SW 1271 (cell line): ENCODE data around the gene TP53I13.

Experiments
- DNase-seq, 2 experiments: peaks; one replicate each; lab custom pipeline; 2025; lab: John Stamatoyannopoulos, UW

The TP53I13 gene

DNA sequence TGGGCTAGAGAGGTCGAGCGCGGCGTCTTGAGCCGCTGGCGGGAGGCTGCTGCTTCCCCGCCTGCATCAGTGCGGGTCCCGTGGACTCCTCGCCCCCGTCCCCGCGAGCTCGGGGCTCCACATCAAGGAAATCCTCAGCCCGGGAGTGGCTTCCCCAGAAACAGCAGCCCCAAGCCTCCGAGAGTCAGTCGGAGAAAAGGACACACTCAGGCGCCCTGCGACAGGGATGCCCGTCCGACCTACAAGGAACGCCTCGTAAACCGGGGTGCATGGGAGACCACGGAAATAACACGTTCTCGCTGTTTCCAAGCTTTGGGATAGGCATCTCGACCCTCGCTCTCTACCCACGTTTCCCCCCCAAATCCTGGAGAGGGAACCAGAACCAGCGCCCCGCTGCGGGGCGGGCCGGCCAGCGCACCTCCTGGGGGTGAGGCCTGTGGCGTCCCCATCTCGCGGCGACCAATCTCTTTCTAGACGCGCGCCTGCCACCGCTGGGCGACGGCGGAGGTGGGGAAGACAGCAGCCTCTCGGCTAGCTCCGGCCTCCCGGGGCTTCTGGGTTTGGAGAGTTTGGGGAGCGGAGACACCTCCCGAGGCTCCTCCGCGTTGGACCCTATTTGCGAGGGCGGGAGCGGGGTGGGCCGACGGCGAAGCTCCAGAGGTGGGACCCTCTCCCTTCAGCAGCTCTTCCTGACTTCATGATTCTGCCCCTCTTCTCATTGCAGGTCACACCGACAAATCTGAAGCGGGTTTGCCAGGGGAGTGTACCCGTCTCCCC, 759 bp upstream of the TP53I13 start:
- peak; percentile 46 to 81 for DNase-seq

DNA sequence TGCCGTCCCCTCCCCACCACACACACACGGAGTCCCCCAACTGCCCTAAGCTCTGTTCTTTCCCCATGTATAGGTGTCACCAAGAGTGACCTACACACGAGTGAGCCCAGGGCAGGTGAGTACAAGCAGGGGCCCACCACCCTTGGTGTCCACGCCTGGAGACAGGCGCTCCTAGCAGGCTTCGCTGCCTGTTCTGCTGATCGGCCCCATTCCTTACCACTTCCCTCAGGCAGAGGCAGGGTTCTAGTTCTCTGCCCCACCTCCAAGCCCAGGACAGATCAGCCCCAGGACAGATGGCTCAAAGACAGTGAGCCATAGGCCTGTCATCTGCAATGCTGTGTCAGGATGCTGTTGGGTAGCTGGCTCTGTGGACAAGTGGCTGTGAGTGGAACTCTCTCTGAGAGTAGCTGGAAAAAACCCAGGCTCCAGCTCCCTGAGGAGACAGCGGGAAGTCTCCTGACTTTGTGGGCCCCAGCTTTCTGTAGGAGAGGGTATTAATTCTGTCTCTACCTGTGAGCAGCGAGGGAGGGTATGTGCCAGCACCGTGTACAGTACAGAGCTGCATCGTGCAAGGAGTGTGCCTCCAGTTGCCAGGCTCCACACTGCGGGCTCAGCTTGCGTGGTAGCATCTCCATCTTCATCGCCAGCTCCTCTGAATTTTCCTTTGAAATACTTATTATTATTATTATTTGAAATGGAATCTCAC, 897 bp downstream of the TP53I13 start:
- peak; percentile 36 to 37 for DNase-seq

DNA sequence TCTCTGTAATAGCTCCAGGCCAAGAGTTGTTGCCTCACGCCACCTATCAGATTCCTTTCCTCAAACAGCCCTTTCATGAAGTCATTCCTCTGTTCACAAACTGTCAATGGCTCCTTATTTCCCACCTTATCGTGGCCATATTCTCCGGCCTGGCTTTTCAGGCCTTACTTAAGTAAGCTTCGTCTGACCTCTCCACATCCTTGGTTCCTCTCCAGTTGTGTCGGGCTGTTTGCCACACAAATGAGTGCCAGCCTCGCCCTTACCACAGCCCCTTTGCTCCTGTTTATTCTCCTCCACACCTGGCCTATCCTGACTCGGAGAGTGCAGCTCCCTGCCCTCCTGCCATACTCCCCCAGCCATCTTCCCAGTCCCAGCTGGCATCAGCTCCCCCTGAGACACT, 2.0 kb downstream of the TP53I13 start:
- no peak for DNase-seq

DNA sequence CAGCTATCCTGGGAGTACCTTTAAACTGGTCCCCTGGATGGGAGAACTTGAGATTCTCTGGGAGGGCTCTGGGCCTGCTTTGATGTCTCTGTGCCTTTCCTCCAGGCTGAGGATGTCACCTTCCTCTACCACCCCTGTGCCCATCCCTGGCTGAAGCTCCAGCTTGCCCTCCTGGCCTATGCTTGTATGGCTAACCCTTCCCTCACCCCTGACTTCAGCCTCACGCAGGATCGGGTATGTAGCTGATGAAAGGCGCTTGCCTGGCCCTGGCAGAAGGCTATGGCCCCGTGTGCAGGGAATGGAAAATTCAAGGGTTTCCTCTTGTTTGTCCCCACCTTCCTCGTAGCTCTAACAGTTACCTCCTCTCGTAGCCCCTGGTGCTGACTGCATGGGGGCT, 3.0 kb downstream of the TP53I13 start:
- no peak for DNase-seq

DNA sequence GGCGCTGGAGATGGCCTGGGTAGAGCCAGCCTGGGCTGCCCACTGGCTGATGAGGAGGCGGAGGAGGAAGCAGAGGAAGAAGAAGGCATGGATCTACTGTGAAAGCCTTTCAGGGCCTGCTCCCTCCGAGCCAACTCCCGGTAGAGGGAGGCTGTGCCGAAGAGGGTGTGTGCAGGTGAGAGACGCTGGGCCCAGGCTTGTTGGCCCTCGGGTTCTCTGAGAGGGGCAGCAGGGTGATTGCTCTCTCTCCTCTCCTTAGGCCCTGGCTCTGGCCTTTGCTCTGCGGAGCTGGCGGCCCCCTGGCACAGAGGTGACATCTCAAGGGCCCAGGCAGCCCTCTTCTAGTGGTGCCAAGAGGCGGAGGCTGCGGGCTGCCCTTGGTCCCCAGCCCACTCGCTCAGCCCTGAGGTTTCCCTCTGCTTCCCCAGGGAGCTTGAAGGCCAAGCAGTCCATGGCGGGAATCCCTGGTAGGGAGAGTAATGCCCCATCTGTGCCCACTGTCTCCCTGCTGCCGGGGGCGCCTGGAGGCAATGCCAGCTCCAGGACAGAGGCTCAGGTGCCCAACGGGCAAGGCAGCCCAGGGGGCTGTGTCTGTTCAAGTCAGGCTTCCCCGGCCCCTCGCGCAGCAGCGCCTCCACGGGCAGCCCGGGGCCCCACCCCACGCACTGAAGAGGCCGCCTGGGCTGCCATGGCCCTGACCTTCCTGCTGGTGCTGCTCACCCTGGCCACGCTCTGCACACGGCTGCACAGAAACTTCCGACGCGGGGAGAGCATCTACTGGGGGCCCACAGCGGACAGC, 3.6 kb downstream of the TP53I13 start:
- no peak for DNase-seq

DNA sequence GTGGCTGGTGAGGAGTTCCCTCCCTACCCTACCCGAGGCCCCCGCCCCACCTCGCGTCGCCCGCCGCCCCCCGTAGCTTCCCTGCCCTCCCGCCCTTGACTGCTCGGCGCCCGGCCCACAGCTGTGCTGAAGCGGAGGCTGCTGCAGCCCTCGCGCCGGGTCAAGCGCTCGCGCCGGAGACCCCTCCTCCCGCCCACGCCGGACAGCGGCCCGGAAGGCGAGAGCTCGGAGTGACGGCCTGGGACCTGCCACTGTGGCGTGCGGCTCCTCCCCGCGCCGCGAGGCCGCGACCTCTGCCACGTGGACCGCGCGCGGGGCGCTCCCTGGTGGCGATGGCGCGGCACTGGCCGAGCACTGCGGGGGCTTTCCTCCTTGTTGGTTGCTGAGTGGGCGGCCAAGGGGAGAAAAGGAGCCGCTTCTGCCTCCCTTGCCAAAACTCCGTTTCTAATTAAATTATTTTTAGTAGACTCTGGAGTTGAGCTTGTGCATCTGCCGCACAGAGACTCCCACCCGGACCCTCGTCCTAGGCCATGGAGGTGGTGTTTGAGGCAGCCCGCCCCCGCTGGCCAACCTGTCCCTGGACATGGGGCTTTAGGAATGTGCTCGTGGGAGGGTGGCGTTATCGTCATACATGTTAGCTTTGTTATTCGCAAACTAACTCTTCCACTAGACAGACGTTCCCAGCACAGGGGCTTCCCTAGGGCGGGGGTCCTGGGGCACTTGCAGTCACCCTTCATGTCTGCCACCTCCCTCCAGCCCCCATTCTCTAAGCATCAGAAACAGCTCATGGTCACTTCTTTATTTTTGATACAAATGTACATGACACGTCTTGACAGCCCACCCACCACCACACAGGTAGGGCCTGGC, 4.4 kb downstream of the TP53I13 start:
- DNase-seq: no peak

DNA sequence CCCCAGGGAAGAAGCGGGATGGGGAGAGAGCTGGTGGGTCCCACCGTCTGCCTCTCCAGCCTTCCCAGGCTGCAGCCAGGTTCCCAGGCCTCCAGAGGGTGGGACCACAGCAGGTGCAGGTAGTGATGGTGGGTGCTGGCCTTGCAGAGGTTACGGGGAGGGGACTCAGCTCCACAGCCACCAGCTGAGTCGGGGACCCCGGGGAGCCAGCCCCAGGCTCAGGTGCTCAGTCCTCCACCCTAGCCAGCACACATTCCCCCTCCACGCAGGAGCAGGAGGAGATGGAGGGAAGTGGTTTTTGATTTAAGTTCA, 5.0 kb downstream of the TP53I13 start:
- no peak for DNase-seq

DNA sequence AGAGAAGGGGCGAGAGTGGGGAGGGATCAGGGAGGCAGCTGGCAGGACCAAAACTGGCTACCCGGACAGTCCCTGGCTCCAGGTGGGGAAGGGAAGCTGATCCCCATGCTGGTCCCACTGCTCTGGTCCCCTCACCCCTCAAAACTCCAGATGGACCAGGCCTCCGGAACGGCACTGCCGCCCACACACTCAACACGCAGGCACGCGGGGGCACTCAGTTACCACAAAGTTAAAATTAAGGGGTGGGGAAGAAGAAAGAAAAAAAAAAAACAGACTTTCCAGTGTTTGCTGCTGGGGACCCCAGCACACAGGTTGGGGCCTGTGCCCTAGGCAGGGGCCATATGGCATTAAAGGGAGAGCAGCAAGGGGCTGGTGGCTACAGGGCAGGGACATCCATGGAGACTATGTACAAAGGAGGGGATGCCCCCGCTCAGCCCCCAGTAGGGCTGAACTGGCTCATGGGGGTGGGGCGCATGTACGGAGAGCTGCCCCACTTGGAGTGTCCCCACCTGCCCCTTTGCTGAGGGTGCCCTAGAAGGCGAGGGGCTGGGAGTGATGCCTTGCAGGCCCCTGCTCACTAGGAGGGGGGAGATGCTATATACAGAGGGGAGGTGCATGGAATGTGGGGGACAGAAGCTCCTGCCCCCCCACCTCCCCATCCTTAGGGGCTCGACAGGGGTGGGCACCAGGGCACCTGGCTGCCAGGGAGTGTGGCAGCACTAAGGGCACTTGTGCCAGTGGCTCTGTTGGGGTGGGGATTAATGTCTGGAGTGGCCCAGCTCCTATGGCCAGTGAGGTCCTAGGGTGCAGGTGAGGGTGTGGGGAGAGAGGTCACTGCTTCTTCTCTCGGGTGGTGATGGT, 5.6 kb downstream of the TP53I13 start:
- DNase-seq: no peak

DNA sequence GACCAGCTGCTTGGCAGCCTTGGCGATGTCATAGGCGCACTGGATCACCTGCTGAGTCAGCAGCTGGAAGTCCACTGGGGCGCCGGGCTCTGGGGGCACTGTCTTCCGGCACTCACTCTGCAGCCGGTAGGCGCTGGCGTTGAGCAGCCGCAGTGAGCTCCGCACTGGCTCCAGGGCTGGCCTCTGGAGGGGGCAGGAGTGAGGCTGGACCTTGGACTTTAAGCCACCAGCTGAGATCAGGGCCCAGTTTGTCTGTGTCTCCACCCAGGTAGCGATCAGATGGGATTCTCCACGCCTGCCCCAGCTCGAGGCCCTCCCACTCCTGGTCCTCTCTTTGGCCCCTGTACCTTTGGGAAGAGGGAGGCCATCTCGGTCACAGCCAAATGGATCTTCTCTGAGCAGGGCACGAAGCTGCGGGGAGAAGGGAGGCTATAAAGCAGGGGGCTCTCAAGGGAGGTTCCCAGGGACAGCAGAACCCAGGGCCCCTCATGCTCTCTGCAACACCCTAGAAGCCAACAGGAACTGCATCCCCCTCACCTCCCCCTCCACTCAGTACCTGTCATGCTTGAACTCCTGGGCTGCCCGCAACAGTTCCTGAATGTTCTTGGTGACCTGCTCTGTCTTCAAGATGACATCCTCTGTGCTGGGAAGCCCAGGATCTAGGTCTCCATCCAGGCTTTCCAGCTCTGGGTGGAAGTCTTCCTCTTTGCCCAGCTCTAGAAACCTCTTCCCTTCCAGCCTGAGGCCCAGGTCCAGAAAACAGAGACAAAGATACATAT, 6.4 kb downstream of the TP53I13 start:
- no peak for DNase-seq

DNA sequence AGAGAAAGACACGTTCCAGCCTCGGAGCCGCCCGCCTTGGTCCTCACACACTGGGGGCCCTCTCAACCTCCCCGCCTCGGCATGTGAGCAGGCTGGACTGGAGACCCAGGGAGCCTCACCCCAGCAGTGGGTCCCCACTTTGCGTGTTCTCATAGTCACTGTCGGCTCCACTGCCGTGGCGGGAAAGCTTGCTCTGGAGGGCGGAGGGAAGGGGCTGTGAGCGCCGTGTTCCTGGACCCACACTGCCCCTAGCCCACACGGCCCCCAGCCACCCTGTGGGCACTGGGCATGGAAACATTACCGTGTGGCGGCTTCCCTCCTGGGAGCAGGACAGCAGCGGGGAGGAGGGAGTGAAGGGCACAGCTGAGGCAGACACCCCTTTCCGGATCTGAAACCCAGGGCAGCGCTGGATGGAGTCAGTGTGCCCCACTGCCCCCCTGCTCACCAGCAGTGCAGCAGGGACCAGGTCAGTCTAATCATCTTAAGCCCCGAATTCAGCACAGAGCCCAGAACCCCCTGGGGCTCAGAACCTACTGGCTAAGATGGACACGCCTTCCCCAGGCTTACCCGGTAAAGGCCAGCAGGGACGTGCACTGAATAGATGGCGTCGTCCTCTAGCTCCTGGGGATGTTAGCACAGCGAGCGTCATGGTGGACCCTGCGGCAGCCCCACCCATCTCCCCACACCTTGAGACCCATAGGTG, 7.2 kb downstream of the TP53I13 start:
- no peak for DNase-seq

DNA sequence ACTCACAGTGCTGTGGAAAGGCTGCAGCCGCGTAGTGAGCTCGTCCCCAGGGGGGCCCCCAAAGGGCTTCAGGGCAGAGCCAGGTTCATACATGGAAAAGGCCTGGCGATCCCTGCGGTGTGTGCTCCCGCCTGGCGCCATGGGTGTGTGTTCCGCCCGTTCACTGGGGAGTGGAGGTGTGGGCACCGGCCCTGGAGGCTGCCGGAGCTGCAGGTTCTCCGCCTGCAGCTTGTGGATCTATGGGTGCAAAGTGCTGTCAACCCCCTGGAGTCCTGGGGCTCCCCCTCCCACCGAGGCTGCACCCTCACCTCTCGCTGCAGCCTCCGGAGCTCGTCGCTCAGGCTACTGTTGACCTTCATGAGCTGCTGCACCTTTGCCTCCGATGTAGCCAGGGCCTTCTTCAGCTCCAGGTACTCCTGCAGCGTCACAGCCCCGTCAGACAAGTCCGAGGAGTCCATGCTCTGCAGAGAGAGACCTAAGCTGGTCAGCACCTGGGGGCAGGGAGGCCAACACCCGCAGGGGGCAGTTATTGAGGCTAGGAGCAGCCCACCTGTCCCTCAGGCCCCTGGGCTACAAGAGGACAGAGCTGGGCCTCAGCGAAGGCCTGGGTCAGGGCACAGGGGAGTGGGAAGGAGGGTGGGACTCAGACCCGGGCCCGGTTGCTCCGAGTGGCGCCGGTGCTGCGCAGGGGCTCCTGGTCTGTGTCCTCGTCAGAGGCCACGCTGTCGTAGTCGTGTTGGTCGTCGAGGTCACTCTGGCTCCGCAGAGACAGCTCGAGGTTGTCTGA, 7.9 kb downstream of the TP53I13 start:
- DNase-seq: no peak

DNA sequence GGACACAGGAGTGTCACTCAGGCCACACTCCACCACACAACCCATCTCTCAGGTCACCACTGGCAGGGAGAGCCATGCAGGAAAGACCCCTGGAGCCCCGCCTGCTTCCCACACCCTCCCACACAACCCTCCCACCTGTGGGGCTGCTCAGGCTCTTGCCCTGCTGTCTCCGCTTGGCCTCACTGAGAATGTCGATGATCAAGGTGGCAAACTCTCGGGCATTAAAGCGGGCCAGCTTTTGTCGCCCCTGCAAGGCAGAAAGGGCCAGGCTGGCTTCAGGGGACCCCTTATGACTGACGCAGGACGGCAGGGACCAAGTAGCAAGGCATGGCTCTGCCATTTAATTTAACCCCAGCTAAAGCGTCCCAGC, 8.5 kb downstream of the TP53I13 start:
- DNase-seq: no peak

DNA sequence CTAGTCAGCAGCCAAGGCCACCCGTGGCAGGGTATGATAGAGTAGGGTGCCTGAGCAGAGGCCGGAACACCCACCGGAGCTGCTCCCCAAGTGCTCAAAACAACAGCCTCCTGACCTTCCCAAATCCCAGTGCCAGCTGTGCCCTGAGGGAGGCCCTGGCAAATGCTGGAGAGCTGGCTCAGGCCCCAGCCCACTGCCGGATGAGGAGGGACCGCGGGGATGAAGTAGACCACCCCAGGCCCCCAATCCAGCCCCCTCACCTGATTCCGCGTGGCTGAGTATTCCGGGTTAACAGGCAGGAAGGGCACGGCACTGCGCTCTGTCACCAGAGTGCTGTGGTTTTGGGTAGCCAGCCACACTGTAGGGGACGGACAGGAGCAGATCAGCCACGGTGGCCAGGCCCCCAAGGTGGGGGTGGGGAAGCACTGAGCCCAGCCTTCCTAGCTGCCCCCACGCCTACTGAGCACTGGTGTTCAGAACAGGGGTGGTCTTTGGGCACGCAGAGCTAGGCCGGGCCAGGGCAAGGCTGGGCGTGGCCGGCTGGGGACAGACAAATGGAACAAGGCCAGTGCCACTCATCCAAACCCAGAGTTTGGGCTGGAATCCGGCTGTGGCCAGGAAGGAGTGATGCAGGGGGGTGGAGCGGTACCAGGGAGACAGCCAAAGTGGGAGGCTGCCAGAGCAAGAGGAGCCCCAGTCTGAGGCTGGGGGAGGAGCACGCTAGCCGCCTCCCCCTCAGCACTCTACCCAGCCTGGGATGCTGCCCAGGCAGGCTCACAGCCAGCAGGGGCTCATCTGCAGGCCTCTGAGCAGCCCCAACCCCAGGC, 9.1 kb downstream of the TP53I13 start:
- DNase-seq: no peak

DNA sequence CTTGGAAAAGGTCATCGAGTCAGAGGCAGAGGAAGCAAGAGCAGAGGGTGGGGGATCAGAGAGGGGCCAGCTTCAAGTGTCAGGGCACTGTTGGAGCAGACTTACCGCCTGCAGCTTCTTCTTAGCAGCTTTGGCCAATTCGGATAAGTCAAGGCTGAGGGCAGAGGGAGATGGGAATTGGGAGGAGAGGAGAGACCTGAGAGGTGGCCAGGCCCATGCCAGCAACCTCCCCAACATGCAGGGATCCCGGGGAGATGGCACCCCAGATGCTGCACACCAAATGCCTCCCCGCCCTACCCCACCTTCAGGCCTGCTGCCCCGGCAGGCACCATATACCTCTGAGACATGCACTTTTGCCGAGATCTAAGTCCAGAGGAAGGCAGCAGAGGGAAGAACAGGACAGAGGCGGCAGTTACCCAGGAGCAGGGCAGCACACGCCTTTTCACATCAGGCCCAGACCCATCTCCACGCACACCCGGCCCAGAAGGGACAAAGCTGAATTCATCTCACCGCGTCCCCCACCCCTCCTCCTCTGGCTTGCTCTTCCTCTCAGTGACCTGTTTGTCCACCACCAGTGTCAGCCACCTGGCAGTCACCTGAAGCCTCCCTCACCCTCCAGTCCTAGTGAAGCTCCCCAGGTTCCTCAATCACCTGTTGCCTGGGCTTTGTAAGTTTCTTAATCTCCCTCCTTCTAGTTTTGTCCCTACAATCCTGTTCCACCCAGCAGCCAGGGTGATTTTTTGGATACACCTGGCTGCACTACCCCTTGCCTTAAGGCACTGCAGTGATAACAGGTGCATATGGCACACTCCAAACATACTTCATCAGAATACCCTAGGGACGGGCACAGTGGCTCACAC, 10.4 kb downstream of the TP53I13 start:
- DNase-seq: no peak

DNA sequence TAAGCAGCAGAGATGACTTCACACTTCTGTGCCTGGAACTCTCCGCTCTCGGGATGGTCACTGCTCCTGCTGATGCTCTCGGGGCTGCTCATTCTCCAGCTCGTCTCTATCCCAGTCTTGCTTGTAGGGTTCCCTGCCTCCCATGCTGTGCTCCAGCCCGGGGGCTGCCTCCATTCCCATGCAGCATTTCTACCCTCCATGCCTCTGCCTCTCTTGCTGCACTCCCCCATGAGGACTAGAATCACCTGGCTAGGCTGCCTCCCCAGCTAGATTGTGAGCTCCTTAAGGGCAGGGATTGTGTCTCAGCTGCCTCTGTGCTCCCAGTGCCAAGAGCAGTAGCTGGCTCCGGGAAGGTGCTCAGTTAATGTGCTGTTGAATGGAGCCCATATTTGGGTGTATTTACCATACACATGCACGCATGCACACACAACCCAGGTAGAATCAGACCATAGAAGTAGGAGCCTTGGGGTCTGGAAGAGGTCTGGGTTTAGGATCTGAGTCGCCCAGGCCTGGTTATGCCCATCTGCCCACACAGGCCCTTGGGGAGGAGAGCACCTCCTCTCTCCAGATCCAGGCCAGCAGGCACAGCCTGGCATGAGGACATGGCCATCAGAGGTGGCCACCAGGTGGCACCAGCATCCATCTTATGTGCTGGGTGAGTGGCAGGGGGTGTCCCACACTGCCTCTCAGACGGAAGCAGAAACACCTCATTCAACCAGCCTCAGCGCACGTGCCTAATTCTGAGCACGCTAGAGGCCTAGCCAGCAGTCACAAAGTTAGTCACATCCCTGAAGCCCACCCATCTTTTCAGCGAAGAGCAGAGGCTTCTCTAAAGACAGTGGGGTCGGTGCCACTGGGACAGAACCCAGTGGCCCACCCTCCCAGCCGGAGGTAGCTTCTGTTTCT, 11.6 kb downstream of the TP53I13 start:
- DNase-seq: peak; percentile 43 to 62
